HG03378 (cell line): ENCODE results near the gene SBK3.
"Not testable (repeated sequence)": the region's sequence is repeated elsewhere in the genome, so short reads cannot be mapped to it uniquely, and the experiment has no call there.

Source experiments
- ATAC-seq: cut with Tn5 transposase; IDR thresholded peaks from one replicate; pipeline ENCODE4 v1.9.1; 2021; ENCODE audit warnings: mild to moderate bottlenecking, moderate library complexity; ENCODE audit not compliant: unreplicated experiment

Gene SBK3

DNA sequence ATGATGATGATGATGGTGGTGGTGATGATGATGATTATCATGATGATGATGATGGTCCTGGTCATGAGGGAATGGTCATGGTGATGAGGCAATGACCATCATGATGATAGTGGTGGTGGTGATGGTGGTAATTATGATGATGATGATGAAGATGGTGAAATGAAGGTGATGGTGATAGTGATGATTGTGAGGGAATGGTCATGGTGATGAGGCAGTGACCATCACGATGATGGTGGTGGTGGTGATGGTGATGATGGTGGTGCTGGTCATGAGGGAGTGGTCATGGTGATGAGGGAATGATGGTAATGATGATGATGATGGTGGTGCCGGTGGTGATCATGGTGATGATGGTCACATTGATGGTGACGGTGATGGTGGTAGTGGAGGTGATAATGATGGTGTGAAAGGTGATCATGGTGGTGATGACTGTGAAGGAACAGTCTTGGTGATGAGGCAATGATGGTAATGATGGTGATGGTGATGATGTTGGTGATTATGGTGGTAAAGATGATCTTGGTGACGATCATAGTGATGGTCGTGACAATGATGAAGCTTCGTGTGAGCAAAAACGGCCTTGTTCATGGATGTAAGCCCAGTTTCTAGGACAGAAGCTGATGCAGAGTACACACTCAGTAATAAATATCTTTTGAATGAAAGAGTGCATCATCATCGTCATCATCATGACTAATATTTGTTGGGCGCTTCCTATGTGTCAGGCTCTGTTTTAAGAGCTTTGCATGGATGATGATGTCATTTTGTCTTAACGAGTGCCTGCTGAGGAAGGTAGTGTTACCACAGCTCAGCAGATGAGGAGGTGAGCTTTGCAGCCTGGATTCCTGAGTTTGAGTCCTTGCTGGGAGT, 25.7 kb downstream of the SBK3 start:
- no peak for ATAC-seq

DNA sequence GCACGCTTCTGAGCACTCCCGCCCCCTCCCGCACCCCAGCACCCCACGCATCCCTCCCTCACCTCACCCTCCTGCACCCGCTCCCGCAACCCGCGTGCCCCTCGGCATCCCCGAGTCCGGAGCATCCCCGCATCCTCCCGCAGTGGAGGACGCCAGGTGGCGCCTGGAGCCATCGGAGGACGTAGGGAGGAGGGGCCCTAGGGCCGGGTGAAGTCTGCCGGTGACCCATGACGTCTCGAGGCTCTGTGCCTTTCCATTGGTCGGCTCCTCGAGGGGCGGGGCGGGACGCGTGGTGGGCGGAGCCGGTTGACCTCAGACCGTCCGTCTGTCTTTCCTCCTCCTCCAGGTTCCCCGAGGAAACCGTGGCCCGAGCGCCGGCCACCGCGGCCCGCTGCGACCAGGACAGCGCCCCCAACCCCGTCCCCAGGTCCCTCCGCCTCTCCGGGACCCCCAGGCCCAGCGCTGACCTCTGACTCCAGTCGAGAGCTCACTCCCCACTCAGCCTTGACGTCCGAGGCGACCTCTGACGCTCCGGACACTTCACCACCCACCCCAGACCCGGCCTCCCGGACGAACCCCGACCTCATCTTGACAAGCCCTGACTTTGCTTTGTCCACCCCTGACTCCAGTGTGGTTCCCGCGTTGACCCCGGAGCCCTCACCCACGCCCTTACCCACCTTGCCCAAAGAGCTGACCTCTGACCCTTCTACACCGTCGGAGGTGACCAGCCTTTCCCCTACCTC, 28.3 kb downstream of the SBK3 start:
- ATAC-seq, result peak; percentile 88

GRCh38 chr19:55508120-55508519, 37.2 kb downstream of the SBK3 start:
- ATAC-seq, result no peak

DNA sequence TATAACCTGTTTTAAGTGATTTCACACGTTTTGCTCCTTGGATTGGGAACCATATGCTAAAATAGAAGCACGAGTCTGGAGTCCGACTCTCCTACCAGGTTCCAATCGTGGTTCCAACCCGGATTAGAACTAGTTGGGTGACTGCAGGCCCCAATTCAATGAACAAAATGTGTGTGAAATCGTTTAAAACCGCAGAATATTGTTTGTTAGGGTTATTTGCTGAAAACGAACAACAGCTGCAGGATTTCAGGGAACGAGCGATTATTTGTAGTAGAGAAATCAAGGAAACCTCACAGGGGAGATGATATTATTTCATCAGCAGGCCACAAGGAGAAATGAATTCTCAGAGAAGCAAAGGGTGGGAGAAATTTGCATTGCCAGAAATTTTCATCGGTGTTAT, 40.4 kb downstream of the SBK3 start:
- no peak for ATAC-seq

DNA sequence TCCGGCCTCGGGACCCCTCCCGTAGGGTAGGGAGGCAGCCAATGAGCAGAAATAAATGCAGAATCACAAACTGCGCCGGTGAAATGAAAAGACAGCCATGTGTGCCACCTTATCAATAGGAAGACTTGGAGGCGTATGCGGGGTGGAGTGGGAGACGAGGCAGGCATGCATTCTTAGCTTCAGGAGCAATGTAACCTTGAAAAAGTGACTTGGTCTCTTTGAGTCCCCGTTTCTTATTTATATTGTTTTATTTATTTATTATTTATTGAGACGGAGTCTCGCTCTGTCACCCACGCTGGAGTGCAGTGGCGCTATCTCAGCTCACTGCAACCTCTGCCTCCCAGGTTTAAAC, 41.1 kb downstream of the SBK3 start:
- no peak for ATAC-seq

DNA sequence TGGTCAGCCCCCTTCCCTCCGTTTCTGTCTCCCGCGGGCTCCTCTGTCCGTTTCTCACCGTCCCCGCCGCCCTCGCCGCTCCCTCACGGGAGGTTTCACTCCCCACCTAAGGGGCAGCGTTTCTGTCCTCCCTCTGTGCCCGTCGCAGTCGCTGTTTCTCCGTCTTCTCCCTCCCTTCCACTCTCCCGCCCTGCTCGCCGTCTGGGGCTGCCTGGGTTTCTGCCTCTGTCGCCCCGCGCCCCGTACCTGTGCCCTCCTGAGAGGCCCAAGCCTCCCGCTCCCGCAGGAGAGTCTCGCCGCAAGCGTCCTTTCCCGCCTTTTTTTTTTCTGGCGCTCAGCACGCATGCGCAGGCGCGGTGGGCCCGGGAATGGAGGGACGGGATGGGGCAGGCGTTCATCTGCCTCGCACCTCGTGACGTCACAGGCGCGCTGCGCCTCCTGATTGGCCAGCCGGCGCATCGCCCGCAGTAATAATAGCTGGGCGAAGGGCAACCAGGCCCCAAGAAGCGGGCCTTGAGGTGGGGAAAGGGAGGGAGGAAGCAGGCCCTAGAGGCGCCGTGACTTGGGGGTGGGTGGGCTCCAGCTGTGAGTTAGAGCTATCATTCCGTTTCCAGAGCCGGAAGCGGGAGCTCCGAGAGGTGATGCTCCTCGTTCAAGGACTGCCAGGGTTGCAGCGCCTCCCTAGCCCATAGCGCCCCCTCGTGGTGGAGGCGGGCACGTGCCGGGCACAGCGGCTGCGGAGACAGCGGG, 41.7 kb downstream of the SBK3 start:
- peak; percentile 84 for ATAC-seq

GRCh38 chr19:55503157-55503501, 42.2 kb downstream of the SBK3 start:
- no peak for ATAC-seq

GRCh38 chr19:55502197-55502952, 43.0 kb downstream of the SBK3 start:
- ATAC-seq, result no peak

DNA sequence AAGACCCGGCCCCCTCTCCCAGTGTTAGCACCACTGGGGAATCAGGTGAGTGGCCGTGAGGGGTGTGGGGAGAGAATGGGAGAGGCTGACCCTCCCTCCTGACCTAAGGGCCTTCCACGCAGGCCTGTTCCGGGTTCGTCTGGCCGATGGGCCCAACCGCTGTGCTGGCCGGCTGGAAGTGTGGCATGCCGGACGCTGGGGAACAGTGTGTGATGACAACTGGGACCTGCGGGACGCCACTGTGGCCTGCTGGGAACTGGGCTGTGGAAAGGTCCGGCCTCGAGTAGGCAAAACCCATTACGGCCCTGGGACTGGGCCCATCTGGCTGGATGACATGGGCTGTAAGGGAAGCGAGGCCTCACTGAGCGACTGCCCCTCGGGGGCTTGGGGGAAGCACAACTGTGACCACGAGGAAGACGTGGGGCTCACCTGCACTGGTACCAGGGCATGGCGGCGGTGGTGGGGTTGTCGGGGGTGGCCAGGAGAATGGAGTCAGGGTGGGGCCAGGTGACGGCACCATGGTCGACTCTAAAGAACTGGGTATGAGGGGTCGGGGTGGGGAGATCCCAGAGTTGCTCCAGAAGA, 44.9 kb downstream of the SBK3 start:
- no peak for ATAC-seq

DNA sequence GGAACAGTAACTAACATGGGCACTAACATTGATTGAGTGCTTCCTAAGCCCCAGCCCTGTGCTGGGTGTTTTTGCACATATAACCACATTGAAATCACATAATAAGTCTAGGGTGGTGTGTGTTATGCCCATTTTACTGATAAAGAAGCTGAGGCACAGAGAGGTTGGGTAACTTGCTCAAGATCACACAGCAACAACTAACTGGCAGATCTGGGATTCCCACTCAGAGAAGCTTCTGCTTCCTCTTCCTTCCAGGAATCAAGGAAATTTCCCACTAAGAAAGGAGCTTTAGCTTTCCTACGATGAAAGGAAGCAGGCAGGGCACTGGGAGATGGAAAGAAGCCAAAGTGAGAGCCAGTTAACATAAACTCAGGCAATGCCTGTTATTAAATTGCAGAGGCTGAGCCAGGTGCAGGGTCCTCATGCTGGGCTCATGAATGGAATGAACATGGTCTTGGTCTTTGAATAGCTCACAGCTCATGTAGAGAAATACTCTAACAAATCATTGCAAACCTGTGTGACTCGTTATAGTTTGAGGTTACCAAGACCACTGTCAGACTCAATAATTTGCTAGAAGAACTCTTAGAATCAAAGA, 47.0 kb downstream of the SBK3 start:
- ATAC-seq, result no peak

DNA sequence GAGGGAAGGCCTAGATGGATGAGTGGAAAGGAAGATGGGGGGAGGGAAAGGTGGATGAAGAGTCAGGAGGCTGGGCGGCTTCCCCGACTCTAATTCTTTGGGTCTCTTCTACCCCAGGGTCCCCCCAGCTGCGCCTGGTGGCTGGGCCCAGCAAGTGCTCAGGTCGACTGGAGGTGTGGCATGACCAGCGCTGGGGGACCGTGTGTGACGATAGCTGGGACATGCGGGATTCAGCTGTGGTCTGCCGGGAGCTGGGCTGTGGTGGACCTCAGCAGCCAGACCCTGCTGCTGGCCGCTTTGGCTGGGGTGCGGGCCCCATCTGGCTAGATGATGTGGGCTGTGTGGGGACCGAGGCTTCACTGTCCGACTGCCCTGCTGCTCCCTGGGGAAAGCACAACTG, 47.6 kb downstream of the SBK3 start:
- no peak for ATAC-seq

DNA sequence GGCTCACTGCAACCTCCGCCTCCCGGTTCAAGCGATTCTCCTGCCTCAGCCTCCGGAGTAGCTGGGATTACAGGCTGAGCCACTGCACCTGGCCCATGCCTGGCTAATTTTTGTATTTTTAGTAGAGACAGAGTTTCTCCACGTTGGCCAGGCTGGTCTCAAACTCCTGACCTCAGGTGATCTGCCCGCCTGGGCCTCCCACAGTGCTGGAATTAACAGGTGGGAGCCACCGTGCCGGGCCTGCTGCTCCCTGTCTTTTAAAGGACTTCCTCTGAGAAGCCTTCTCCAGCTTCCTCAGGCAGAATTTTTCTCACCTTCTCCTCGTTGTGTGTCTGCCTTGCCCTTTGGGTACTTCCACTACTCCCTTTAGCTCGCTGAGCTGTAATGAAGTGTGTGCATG, 48.5 kb downstream of the SBK3 start:
- not testable (repeated sequence) for ATAC-seq

GRCh38 chr19:55495646-55496349, 49.5 kb downstream of the SBK3 start:
- ATAC-seq, result no peak

DNA sequence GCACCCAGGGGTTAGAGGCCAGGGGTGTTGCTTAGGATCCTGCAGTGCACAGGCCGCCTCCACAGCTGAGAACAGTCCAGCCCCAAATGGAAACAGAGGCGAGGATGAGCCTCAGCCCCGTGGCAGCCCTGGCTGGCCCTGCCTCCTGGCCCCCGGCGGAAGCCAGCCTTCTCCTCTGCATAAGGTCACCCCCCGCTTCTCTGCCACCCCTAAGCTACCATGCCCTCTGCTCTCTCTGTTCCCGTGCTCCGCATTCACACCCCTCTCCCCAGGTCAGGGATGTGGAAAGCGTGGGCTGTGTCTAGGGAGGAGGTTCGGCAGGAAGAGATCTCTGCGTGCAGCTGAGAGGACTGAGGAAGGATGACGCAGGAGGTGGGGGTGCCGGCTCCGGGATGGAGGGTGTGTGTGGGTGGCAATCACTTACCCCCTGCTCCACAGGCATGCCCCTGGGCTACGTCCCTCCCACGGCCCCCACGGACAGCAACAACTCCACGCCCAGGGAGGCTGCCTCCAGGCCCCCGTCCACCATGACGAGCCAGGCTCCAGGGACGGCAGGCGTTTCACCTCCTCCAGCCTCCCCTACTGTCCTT, 51.1 kb downstream of the SBK3 start:
- no peak for ATAC-seq

GRCh38 chr19:55493645-55494171, 51.6 kb downstream of the SBK3 start:
- no peak for ATAC-seq

GRCh38 chr19:55493052-55493644, 52.2 kb downstream of the SBK3 start:
- ATAC-seq, result no peak

GRCh38 chr19:55492362-55492944, 52.9 kb downstream of the SBK3 start:
- ATAC-seq, result no peak
